Measurements from ENCODE around the gene COL4A6. TPM values are rescaled to one million over a fixed set of nuclear protein-coding genes. Genes with fewer than 3 reads are reported as not detected.

COL4A6 gene
- total and polyA plus RNA-seq, 2 of the 8 experiments (the other 6 are each of a cell fraction or from before 2014, with no cell fraction given), result 5.9 to 11.8 TPM

DNA sequence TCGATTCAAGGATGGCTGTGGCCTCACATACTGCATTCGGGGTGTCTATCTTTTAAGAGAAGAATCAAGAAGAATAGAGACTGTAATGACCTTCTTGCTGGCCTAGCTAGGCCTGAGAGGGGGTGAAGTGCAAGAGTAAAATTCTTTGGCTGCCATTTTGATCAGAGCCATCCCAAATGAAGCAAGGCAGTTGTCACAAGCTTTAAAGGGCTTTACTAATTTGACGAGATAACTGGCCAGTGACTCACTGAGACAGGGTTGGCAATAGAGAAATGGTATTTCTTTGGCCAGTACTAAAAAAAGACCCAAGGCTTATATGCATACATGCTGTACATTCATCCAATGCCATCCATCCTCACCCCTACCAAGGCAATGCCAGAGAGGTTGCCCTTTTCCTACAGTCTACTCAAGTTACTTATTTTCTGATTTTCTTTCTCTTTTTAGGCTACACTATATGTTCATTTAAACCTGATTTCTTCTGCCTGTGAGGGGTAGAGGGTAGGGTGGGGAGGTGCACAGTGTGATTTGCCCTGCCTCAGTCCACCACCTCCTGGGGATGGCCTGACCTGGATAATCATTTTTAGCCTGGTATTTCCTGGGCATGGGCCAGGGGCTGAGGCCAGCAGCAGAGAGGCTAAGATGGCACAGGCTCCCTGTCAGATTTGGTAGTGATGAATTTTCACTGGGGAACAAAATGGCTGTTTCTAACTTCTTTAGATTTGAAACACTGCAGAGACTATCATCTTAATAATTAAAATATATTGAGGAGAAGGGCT, 314.4 kb downstream of the COL4A6 start (continued):
- TF ChIP-seq, protein P1, sequence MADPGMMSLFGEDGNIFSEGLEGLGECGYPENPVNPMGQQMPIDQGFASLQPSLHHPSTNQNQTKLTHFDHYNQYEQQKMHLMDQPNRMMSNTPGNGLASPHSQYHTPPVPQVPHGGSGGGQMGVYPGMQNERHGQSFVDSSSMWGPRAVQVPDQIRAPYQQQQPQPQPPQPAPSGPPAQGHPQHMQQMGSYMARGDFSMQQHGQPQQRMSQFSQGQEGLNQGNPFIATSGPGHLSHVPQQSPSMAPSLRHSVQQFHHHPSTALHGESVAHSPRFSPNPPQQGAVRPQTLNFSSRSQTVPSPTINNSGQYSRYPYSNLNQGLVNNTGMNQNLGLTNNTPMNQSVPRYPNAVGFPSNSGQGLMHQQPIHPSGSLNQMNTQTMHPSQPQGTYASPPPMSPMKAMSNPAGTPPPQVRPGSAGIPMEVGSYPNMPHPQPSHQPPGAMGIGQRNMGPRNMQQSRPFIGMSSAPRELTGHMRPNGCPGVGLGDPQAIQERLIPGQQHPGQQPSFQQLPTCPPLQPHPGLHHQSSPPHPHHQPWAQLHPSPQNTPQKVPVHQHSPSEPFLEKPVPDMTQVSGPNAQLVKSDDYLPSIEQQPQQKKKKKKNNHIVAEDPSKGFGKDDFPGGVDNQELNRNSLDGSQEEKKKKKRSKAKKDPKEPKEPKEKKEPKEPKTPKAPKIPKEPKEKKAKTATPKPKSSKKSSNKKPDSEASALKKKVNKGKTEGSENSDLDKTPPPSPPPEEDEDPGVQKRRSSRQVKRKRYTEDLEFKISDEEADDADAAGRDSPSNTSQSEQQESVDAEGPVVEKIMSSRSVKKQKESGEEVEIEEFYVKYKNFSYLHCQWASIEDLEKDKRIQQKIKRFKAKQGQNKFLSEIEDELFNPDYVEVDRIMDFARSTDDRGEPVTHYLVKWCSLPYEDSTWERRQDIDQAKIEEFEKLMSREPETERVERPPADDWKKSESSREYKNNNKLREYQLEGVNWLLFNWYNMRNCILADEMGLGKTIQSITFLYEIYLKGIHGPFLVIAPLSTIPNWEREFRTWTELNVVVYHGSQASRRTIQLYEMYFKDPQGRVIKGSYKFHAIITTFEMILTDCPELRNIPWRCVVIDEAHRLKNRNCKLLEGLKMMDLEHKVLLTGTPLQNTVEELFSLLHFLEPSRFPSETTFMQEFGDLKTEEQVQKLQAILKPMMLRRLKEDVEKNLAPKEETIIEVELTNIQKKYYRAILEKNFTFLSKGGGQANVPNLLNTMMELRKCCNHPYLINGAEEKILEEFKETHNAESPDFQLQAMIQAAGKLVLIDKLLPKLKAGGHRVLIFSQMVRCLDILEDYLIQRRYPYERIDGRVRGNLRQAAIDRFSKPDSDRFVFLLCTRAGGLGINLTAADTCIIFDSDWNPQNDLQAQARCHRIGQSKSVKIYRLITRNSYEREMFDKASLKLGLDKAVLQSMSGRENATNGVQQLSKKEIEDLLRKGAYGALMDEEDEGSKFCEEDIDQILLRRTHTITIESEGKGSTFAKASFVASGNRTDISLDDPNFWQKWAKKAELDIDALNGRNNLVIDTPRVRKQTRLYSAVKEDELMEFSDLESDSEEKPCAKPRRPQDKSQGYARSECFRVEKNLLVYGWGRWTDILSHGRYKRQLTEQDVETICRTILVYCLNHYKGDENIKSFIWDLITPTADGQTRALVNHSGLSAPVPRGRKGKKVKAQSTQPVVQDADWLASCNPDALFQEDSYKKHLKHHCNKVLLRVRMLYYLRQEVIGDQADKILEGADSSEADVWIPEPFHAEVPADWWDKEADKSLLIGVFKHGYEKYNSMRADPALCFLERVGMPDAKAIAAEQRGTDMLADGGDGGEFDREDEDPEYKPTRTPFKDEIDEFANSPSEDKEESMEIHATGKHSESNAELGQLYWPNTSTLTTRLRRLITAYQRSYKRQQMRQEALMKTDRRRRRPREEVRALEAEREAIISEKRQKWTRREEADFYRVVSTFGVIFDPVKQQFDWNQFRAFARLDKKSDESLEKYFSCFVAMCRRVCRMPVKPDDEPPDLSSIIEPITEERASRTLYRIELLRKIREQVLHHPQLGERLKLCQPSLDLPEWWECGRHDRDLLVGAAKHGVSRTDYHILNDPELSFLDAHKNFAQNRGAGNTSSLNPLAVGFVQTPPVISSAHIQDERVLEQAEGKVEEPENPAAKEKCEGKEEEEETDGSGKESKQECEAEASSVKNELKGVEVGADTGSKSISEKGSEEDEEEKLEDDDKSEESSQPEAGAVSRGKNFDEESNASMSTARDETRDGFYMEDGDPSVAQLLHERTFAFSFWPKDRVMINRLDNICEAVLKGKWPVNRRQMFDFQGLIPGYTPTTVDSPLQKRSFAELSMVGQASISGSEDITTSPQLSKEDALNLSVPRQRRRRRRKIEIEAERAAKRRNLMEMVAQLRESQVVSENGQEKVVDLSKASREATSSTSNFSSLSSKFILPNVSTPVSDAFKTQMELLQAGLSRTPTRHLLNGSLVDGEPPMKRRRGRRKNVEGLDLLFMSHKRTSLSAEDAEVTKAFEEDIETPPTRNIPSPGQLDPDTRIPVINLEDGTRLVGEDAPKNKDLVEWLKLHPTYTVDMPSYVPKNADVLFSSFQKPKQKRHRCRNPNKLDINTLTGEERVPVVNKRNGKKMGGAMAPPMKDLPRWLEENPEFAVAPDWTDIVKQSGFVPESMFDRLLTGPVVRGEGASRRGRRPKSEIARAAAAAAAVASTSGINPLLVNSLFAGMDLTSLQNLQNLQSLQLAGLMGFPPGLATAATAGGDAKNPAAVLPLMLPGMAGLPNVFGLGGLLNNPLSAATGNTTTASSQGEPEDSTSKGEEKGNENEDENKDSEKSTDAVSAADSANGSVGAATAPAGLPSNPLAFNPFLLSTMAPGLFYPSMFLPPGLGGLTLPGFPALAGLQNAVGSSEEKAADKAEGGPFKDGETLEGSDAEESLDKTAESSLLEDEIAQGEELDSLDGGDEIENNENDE (IDR thresholded peaks at IDR 0.05; ENCODE audit: insufficient replicate concordance, low read length), result no peak
- TF ChIP-seq FOSL1 (IDR thresholded peaks at IDR 0.05; ENCODE audit: insufficient read depth, low read depth, low read length) (no peak), BCL11A (IDR thresholded peaks at IDR 0.05; ENCODE audit: low read depth in 2 of 2, low read length in 2 of 2) (no peak), BACH1 (IDR thresholded peaks at IDR 0.05; ENCODE audit: low read length) (no peak), NRF1 (IDR thresholded peaks at IDR 0.05; ENCODE audit: low read depth, low read length) (no peak), CBX5 (IDR thresholded peaks at IDR 0.05; ENCODE audit: low read depth, low read length) (no peak)

Data from H1 (cell line).